KMS-11 (cell line): ENCODE measurements around the gene ASCL3.
"Not testable (repeated sequence)": the region's sequence is repeated elsewhere in the genome, so short reads cannot be mapped to it uniquely, and the experiment has no call there.

Source experiments
- H2AFZ ChIP-seq: fragments of 200-600 bp; sonication (generic); 2 replicates; pipeline ENCODE4 v1.6.1; 2016; ENCODE audit warnings: antibody characterized with exemption, mixed run types, low read depth
- H3K27ac ChIP-seq: fragments of 200-600 bp; sonication (generic); 2 replicates; pipeline ENCODE4 v1.6.1; 2016; ENCODE audit warnings: mild to moderate bottlenecking, mixed run types
- H3K27me3 ChIP-seq: fragments of 200-600 bp; sonication (generic); 2 replicates; pipeline ENCODE4 v1.6.1; 2017; ENCODE audit warnings: mild to moderate bottlenecking, low read depth, mixed run types, moderate library complexity; ENCODE audit not compliant: insufficient read depth
- H3K36me3 ChIP-seq: fragments of 200-600 bp; sonication (generic); 2 replicates; pipeline ENCODE4 v1.6.1; 2017; ENCODE audit warnings: mild to moderate bottlenecking, mixed run types; ENCODE audit not compliant: insufficient read depth
- H3K4me1 ChIP-seq: fragments of 200-600 bp; sonication (generic); 2 replicates; pipeline ENCODE4 v1.6.1; 2016; ENCODE audit warnings: mild to moderate bottlenecking, low read depth, mixed run types; ENCODE audit not compliant: poor library complexity, severe bottlenecking
- H3K4me2 ChIP-seq: fragments of 200-600 bp; sonication (generic); 2 replicates; pipeline ENCODE4 v1.7.0; 2016; ENCODE audit warnings: mild to moderate bottlenecking, mixed run types
- H3K4me3 ChIP-seq: fragments of 200-600 bp; sonication (generic); IDR thresholded peaks from 2 replicates; pipeline ENCODE4 v1.6.1; 2017; ENCODE audit warnings: low read depth, low read length, mixed read lengths; ENCODE audit not compliant: insufficient read depth
- H3K79me2 ChIP-seq: fragments of 200-600 bp; sonication (generic); 2 replicates; pipeline ENCODE4 v1.6.1; 2016; ENCODE audit warnings: low read depth, mixed run types; ENCODE audit not compliant: insufficient read depth
- H3K9ac ChIP-seq: fragments of 200-600 bp; sonication (generic); 2 replicates; pipeline ENCODE4 v1.6.1; 2016; ENCODE audit warnings: mild to moderate bottlenecking, mixed run types
- H4K20me1 ChIP-seq: fragments of 200-600 bp; sonication (generic); 2 replicates; pipeline ENCODE4 v1.6.1; 2016; ENCODE audit warnings: mild to moderate bottlenecking, mixed run types; ENCODE audit not compliant: insufficient read depth
- TF ChIP-seq, protein P1 (sequence below): fragments of 200-600 bp; sonication (generic); conservative IDR thresholded peaks from 2 replicates; pipeline ENCODE4 v1.6.1; 2017; ENCODE audit warnings: low read depth, mild to moderate bottlenecking, antibody characterized with exemption, low read length, moderate library complexity, mixed read lengths

Gene ASCL3

DNA sequence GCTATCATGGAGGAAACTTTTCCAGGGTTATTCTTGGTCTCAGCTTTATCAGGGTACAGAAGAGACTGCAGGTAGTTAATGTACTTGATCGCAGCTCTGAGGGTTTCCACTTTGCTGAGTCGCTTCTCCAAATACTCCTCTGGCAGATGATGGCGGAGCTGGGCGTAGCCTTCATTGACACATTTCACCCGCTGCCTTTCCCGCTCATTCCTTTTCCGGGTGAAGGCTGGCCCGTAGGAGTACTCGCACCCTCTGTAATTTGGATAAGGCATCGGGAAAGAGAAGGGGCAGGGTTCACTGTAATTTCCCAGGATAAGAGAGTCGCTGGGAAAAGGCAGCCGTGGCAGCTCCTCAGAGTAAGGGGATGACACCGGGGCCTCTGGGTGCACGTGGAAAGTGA lies 5.2 kb downstream of the ASCL3 start:
- Histone ChIP-seq H3K79me2 (no peaks in the 10 kb centered on the region), H3K36me3 (no peaks in the 10 kb centered on the region), H3K4me1 (no peaks in the 10 kb centered on the region), H4K20me1 (no peaks in the 10 kb centered on the region), H3K4me3 (no peak overlapping the region), H3K27ac (no peak overlapping the region), H3K27me3 (no peaks in the 10 kb centered on the region), H3K4me2 (no peak overlapping the region), H3K9ac (no peak overlapping the region), H2AFZ (no peak overlapping the region)
- TF ChIP-seq, protein P1, sequence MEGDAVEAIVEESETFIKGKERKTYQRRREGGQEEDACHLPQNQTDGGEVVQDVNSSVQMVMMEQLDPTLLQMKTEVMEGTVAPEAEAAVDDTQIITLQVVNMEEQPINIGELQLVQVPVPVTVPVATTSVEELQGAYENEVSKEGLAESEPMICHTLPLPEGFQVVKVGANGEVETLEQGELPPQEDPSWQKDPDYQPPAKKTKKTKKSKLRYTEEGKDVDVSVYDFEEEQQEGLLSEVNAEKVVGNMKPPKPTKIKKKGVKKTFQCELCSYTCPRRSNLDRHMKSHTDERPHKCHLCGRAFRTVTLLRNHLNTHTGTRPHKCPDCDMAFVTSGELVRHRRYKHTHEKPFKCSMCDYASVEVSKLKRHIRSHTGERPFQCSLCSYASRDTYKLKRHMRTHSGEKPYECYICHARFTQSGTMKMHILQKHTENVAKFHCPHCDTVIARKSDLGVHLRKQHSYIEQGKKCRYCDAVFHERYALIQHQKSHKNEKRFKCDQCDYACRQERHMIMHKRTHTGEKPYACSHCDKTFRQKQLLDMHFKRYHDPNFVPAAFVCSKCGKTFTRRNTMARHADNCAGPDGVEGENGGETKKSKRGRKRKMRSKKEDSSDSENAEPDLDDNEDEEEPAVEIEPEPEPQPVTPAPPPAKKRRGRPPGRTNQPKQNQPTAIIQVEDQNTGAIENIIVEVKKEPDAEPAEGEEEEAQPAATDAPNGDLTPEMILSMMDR = no peak

- Histone ChIP-seq H3K4me2 (no peak overlapping the region), H3K79me2 (no peaks in the 10 kb centered on the region), H4K20me1 (no peaks in the 10 kb centered on the region), H3K27me3 (no peaks in the 10 kb centered on the region), H3K4me3 (no peak overlapping the region), H3K9ac (no peak overlapping the region), H3K4me1 (no peaks in the 10 kb centered on the region), H3K27ac (no peak overlapping the region), H2AFZ (no peak overlapping the region), H3K36me3 (no peaks in the 10 kb centered on the region)
- TF ChIP-seq, protein P1 = no peak
Measured at GRCh38 chr11:8937159-8937558, 5.7 kb downstream of the ASCL3 start.

DNA sequence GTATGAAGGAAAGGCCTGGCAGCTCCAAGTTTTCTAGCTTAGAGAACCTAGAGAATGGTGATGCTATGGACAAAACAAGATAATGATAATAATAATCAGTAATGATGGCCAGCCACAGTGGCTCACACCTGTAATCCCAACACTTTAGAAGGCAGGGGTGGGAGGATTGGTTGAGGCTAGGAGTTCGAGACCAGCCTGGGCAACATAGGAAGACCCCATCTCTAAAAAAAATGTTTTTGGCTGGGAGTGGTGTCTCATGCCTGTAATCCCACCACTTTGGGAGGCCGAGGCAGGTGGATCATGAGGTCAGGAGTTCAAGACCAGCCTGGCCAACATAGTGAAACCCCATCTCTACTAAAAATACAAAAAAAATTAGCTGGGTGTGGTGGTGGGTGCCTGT lies 7.0 kb downstream of the ASCL3 start:
- H3K4me3 ChIP-seq, H3K36me3 ChIP-seq, H3K4me1 ChIP-seq, H3K79me2 ChIP-seq, H3K27ac ChIP-seq, H2AFZ ChIP-seq, H3K9ac ChIP-seq, H3K27me3 ChIP-seq, H4K20me1 ChIP-seq, H3K4me2 ChIP-seq: not testable (repeated sequence)

DNA sequence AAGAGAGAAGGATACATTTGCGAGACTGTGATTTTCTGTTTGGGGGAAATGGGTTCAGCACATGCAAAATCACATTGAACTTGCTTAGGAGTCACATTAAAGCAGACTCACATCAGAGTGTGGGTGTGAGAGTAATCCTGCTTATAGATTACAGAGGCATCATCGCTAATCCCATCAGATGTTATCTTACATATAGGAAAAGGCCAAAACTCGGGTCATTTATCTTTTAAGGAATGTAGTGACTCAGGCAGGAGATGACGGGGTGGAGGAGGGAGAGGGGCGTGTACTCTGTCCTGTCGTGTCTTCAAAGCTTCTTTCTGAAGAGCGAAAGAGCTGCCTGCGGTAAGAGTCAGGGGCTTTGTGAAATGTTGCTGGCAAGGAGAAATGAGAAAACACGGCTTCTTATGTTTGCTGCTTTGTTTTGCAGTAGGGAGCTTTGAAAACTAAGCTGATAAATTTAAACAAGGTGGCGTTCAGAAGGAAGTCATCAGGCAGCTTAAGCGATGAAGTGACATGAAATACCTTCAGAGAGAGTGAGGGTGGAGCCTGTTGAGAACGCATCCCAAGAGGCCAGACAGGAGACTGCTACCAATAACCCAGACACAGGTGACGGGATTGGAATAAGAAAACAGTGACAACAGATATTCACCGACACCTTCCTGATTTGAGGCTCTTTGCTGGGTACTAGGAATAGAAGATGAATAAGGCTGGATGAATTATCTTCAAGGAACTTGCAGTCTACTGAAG lies 7.9 kb downstream of the ASCL3 start:
- Histone ChIP-seq H3K27me3 (no peaks in the 10 kb centered on the region), H2AFZ (no peak overlapping the region), H3K79me2 (no peaks in the 10 kb centered on the region), H4K20me1 (no peaks in the 10 kb centered on the region), H3K4me3 (no peak overlapping the region), H3K4me2 (no peak overlapping the region), H3K4me1 (no peaks in the 10 kb centered on the region), H3K36me3 (no peaks in the 10 kb centered on the region), H3K9ac (no peak overlapping the region), H3K27ac (no peak overlapping the region)
- TF ChIP-seq, protein P1 = no peak

DNA sequence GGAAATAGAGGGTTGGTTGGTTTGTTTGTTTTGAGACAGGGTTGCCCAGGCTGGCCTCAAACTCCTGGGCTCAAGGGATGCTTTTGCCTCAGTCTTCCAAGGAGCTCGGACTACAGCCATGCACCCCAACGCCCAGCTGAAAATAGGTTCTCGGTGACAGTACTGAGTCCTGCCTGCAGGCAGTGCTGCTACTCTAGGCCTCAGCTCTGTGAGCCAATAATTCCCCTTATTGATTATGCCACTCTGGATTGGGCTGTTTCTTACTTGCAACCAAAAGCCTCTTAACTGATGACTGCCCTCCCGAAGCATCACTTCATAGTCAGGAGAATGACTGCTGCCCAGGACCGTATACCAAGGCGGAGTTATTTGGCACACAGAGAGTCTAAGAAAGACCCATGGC lies 8.9 kb downstream of the ASCL3 start:
- H3K4me2 ChIP-seq = no peak overlapping the region
- H3K4me1 ChIP-seq = no peaks in the 10 kb centered on the region
- no peak overlapping the region for H3K4me3 ChIP-seq
- H3K27me3 ChIP-seq = no peaks in the 10 kb centered on the region
- H3K79me2 ChIP-seq = no peaks in the 10 kb centered on the region
- H3K27ac ChIP-seq = no peak overlapping the region
- no peak overlapping the region for H2AFZ ChIP-seq
- H3K9ac ChIP-seq = no peak overlapping the region
- H4K20me1 ChIP-seq = no peaks in the 10 kb centered on the region
- TF ChIP-seq, protein P1 = no peak
- no peaks in the 10 kb centered on the region for H3K36me3 ChIP-seq
